GM18868 (cell line): Measurements from ENCODE around the gene MYL9.

ENCODE experiments used
- ATAC-seq: cut with Tn5 transposase; IDR thresholded peaks from one replicate; pipeline ENCODE4 v1.9.1; 2021; ENCODE audit warnings: mild to moderate bottlenecking, moderate library complexity; ENCODE audit not compliant: unreplicated experiment

The MYL9 gene

GRCh38 chr20:36525620-36526365, 15.5 kb upstream of the MYL9 start:
- no peak for ATAC-seq

GRCh38 chr20:36526521-36527011, 14.8 kb upstream of the MYL9 start:
- ATAC-seq = no peak

- no peak for ATAC-seq
These were observed 13.8 kb upstream of the MYL9 start for GRCh38 chr20:36527331-36528125.

- ATAC-seq = no peak
These were observed 13.0 kb upstream of the MYL9 start for GRCh38 chr20:36528176-36528874.

- no peak for ATAC-seq
These were observed 12.4 kb upstream of the MYL9 start for GRCh38 chr20:36528875-36529417.

DNA sequence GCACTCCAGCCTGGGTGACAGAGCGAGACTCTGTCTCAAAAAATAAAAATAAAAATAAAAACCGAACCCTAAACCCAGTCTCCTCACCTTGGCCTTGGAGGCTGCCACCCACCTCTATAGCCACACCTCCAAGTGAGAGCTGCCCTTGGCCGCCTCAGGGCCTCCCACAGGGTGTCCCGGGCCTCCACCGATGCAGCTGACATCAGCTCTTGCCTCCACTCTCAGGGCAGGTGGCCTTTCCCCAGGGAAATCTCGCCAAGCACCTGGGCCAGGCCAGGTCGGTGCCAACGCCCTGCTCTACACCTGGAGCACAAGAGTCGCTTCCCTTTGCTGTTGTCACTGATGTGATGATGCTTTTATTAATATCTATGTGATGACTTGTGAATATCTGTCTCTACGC, 8.9 kb upstream of the MYL9 start:
- no peak for ATAC-seq

DNA sequence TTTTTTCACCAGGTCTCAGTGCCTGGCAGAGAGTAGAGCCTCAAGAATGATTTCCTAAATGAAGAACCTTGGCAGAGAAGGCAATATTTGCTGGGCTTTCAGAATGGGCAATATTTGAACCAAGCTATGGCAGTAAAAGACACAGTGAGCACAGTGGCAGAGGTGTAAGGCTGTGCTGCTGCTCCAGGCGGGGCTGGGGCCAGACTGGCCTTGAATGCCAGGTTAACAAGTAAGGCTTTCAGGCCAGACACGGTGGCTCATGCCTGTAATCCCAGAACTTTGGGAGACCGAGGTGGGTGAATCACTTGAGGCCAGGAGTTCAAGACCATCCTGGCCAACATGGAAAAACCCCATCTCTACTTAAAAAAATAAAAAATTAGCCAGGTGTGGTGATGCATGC, 8.5 kb upstream of the MYL9 start:
- no peak for ATAC-seq

GRCh38 chr20:36538026-36538722, 3.1 kb upstream of the MYL9 start:
- no peak for ATAC-seq

DNA sequence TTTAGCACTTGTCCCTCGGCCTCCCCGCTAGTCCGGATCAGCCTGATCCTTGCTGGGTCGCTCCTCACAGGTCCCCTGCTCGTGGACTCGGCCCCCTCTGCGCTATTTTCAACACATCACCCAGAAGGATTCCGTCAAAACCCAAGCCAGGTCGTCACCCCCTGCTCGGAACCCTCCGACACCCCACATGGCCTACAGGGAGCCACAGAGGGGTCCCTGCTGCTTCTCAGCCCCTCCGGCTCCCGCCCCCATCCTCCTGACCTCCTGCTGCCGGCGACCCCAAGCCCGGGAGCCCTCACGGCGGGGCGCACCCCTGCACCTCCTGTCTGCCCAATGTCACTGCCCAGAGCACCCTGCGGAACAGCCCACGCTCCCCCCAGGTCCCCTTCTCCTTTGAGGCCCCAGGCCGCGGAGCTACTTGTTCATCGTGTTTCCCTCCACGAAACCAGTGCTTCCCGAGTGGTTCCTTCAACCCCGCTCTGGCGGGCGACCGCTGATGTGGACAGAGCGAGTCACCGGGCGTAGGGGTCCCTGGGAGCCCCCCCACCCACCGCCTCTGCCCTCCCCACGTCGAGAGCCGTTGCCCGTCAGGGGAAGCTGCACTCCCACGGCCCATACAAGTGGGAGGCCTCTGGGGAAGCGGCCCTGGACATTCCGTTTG, 638 bp upstream of the MYL9 start:
- no peak for ATAC-seq

- no peak for ATAC-seq
These were observed 609 bp downstream of the MYL9 start for GRCh38 chr20:36541768-36542488.

DNA sequence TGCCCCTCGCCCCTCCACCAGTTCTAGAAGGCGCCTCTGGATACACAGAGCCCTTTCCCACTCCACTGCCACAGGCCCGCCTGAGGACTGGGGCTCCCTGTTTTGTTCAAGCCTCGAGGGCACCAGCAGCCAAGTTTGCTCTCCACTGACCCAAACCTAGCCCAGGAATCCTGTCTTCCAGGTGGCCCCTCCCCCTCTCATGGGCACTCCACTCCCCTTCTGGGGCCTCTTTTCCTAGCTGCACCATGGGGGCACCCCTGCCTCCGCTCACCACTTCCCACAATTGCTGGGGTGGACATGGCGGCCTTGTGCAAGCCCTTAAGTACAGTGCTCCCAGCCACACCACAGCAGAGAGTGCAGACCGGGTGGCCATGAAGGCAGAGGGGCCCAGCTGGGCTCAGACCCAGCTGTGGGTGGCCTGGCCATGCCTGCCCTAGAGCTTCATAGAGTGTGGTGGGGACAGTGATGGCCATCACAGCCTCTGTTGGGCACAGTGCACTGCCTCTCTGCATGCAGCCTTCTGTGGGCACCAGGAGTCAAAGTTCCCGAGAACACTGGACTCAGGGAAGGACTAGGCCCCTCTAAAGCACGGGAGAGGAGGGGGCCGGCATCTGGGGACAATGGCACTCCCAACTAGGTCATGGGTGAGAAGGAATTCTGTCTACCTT, 1.3 kb downstream of the MYL9 start:
- no peak for ATAC-seq

DNA sequence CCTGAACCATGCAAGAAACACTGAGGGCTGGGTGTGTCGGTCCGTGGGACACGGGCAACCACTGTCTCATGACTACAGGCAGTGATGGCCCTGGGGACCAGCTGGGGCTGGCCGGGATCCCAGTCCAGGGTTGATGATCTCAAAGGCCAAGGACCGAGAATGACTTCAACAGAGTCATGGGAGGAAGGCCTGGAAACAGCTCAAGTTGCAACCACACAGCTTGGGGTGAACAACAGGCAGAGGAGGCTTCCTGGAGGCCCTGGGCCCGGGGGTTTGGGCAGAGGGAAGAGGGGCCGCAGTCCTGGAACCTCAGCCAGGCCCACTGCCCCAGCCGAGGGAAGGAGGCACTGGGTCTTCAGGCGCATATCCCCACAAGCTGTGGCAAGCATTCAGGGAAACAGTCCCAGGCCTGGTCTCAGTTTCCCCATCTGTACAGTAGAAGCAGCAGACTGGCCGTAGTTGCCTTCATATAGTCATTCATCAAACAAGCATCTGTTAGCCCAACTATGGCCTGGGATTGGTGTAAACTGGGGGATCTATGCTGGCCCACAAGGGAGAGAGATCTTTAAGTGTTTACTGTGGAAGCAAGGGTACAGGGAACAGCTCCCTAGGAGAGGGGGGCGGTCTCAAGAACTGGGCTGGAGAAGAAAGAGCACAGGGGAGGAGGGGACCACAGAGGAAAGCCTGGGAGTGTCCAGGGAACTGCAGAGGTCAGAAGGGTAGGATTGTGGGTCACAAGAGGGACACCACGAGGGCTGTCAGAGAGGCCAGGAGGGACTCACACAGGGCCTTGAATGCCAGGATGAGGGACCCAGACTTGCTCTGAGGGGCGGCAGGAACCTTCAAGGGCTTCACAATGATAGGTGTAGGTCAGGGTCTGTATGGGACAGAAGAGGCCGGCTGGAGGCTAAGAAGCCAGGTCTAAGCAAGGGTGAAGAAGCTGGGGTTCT, 2.1 kb downstream of the MYL9 start:
- ATAC-seq = no peak

- no peak for ATAC-seq
These were observed 3.1 kb downstream of the MYL9 start for GRCh38 chr20:36544134-36545018.

GRCh38 chr20:36546111-36546736, 4.9 kb downstream of the MYL9 start:
- ATAC-seq = no peak

DNA sequence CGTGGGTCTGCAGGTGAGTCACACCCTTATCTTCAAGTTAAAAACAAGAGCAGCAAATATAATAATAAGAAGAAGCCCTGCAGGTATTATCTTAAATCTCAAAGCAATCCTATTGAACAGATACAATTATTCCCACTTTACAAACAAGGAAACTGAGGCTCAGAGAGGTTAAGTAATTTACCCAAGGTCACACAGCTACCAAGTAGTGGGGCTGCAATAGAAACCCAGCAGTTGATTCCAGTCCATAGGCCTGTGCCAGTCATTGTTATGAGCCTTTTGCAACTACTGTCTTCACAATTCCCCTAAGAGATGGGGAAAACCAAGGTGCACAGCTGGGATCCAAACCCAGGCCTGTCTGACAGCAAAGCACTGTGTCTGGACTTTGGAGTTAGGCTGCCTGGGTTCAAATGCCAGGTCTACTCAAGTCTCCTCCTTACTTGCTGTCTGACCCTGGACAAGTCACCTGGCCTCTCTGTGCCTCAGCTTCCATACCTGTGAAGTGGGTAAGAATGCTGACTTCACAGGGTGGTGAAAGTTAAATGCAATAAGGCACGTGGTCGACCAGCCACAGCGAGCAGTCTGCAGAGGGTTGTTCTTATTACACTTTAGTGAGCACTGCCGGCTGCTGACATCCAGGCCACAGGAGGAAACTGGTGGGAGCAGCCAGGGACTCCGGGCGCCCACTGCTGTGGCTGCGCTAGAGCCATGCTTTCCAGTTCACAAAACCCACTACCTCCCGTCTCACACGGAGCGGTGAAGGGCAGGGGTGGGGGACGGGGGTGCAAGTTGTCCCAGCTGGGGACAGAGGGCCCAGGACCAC, 6.1 kb downstream of the MYL9 start:
- ATAC-seq = no peak

GRCh38 chr20:36548006-36548315, 6.6 kb downstream of the MYL9 start:
- ATAC-seq = no peak
